Nephron (organoid): ENCODE results near the gene SPATA46.

Experiments used
- H3K27ac Mint-ChIP-seq, 3 experiments: 2 replicates each; pipeline ENCODE4 v1.8.0; 2020; ENCODE audit warnings: mixed read lengths in 3 of 3, mild to moderate bottlenecking in 2 of 3, moderate library complexity in 1 of 3
- H3K27me3 Mint-ChIP-seq: 2 replicates; pipeline ENCODE4 v1.8.0; 2021; ENCODE audit warnings: low read depth, mild to moderate bottlenecking, moderate library complexity, mixed read lengths
- H3K36me3 Mint-ChIP-seq: 2 replicates; pipeline ENCODE4 v1.8.0; 2020; ENCODE audit warnings: low read depth, mixed read lengths
- H3K4me1 Mint-ChIP-seq: 2 replicates; pipeline ENCODE4 v1.8.0; 2020; ENCODE audit warnings: mixed read lengths
- H3K4me3 Mint-ChIP-seq, 3 experiments: 2 replicates each; pipeline ENCODE4 v1.8.0; 2020; ENCODE audit warnings: mild to moderate bottlenecking in 3 of 3, mixed read lengths in 3 of 3, moderate library complexity in 2 of 3
- H3K9me3 Mint-ChIP-seq: 2 replicates; pipeline ENCODE4 v1.8.0; 2020; ENCODE audit warnings: mixed read lengths
- TF ChIP-seq, protein P1 (sequence below), 3 experiments: fragments of 200-600 bp; sonication (generic); IDR thresholded peaks; one replicate each; pipeline ENCODE4 v1.5.0; 2021; ENCODE audit warnings: antibody characterized with exemption in 3 of 3; ENCODE audit not compliant: unreplicated experiment in 3 of 3

SPATA46 gene

DNA sequence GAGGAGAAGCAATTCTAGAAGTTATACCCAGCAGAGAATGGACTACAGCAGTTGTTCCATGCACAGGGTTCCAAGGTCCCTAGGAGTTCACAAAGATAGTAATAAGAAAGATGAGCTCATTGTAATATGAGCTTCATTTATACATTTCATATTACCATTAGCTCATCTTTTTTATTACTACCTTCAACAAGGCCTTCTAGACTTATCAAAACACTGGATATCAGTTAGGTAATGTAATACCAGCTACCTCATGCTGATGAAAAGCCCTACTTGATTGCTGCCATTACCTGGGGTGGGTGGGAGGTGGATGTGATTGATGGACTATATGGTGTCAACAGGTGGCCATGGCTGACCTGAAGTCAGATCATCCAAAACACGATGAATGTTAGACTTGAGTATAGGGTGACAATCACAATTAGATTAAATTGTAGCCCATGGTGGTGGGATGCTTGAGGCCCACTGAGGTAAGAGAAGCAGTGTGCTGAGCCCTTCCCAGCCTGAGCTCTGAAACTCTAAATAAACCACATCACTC, 34.1 kb downstream of the SPATA46 start:
- TF ChIP-seq, protein P1, sequence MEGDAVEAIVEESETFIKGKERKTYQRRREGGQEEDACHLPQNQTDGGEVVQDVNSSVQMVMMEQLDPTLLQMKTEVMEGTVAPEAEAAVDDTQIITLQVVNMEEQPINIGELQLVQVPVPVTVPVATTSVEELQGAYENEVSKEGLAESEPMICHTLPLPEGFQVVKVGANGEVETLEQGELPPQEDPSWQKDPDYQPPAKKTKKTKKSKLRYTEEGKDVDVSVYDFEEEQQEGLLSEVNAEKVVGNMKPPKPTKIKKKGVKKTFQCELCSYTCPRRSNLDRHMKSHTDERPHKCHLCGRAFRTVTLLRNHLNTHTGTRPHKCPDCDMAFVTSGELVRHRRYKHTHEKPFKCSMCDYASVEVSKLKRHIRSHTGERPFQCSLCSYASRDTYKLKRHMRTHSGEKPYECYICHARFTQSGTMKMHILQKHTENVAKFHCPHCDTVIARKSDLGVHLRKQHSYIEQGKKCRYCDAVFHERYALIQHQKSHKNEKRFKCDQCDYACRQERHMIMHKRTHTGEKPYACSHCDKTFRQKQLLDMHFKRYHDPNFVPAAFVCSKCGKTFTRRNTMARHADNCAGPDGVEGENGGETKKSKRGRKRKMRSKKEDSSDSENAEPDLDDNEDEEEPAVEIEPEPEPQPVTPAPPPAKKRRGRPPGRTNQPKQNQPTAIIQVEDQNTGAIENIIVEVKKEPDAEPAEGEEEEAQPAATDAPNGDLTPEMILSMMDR (IDR thresholded peaks at IDR 0.05; ENCODE audit: unreplicated experiment in 3 of 3), result no peak
- Mint-ChIP-seq H3K9me3 (no peaks in the 10 kb centered on the region), H3K4me3 (no peak overlapping the region), H3K27ac (no peak overlapping the region), H3K36me3 (peaks cover 10% of the 10 kb centered on the region), H3K4me1 (no peaks in the 10 kb centered on the region), H3K27me3 (no peaks in the 10 kb centered on the region)

DNA sequence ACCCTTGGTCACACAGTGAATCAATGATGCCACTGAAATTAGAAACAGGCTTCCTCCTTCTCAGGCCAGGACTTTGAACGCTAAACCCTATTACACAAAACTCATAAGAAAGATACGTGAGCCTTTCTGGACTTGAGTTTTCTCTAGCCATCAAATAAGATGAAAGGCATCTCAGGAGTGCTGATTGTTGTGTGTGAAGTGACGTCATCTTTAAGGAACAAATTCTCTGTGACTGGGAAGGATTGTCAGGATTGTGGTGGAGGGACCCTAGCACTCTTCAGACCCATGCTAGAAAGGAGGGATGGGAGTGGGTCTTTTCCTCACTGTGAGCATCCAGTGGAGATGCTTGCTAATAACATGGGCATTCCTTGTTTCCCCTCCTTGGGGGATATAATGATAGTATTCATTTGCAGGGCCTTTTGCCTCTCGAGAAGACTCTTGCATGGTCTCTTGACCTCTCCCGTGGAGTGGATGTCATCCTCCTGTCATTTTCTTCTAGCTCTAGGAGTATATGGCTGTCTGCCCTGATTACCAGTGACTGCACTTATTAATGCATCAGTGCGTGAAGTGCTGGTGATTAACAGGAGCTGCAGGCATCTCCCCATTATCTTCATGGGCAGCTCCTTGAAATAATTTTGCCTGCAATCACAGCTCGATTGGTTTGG, 39.9 kb downstream of the SPATA46 start:
- H3K36me3 Mint-ChIP-seq, result no peaks in the 10 kb centered on the region
- peaks cover 12% of the 10 kb centered on the region for H3K4me1 Mint-ChIP-seq
- H3K4me3 Mint-ChIP-seq, result no peak overlapping the region
- no peaks in the 10 kb centered on the region for H3K27me3 Mint-ChIP-seq
- H3K9me3 Mint-ChIP-seq, result no peaks in the 10 kb centered on the region
- no peak overlapping the region for H3K27ac Mint-ChIP-seq
- TF ChIP-seq, protein P1 (IDR thresholded peaks at IDR 0.05; ENCODE audit: unreplicated experiment in 3 of 3), result no peak

DNA sequence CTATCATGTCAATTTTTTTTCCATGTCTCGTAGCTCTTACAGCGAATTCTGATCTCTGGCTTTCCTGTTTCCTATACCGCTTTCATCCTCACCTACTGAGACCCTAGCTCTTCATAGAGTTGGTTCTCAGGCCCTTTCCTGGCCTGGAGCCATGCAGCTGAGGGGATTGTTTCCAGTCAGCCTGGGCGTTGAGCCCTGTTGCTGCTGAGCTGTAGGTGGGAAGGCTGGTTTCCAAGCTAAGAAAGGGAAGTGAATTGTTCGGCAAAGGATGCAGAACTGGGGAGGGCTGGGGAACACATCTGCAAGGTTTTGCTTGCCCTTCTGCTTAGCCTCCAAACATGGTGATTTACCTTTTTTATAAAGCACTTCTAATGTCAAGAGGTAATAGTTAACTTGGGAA, 41.5 kb downstream of the SPATA46 start:
- Mint-ChIP-seq H3K9me3 (no peaks in the 10 kb centered on the region), H3K4me1 (peaks cover 18% of the 10 kb centered on the region), H3K36me3 (no peaks in the 10 kb centered on the region), H3K27ac (peak overlapping the region in 2 of 3 experiments; percentile 24 to 31), H3K4me3 (no peak overlapping the region), H3K27me3 (no peaks in the 10 kb centered on the region)
- TF ChIP-seq, protein P1 (IDR thresholded peaks at IDR 0.05; ENCODE audit: unreplicated experiment in 3 of 3), result no peak

DNA sequence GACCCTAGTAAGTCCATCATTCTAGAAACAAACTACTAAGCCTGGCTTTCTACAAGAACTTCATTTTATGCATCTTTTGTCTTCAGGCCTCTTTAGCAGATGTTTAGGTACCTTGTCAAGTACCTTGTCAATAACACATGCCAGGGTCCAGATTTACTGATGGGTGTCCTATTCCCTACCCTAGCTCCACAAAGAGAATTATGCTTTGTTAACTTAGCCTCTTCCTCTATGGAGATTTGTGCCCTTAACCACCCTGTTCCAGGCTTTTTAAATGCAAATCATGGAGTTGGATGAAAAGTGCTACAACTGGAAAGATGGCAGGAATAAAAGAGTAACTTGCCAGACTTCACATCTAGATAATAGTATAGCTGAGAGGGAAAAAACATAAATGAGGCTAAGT, 42.7 kb downstream of the SPATA46 start:
- TF ChIP-seq, protein P1 (IDR thresholded peaks at IDR 0.05; ENCODE audit: unreplicated experiment in 3 of 3), result no peak

DNA sequence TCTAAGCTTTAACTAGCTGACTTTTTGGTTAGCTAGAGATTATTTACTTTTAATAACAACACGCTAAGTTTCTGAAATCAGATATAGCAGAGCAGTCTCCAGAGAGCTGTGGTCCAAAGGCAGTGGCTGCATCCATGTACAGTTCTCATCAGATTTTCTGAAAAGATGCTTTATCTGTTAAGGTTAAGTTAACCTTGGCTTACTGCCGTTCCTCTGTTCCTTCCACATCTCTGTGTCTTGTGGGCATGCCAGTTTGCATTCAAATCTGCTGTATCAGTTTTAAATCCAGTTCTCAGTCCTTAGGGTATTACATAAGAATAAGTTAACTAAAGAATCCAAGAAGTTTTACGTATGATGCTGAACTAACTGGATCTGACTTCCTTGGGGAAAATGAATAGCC, 46.8 kb downstream of the SPATA46 start:
- Mint-ChIP-seq H3K27ac (peak overlapping the region in 1 of 3 experiments; percentile 31), H3K27me3 (no peaks in the 10 kb centered on the region), H3K4me3 (no peak overlapping the region), H3K36me3 (no peaks in the 10 kb centered on the region), H3K4me1 (peaks cover 30% of the 10 kb centered on the region), H3K9me3 (no peaks in the 10 kb centered on the region)
- TF ChIP-seq, protein P1 (IDR thresholded peaks at IDR 0.05; ENCODE audit: unreplicated experiment in 3 of 3), result no peak

More for the DNA sequence above, 42.7 kb downstream of the SPATA46 start:
- no peaks in the 10 kb centered on the region for H3K9me3 Mint-ChIP-seq
- H3K4me1 Mint-ChIP-seq, result peaks cover 21% of the 10 kb centered on the region
- H3K36me3 Mint-ChIP-seq, result no peaks in the 10 kb centered on the region
- no peak overlapping the region for H3K4me3 Mint-ChIP-seq
- no peaks in the 10 kb centered on the region for H3K27me3 Mint-ChIP-seq
- H3K27ac Mint-ChIP-seq, result no peak overlapping the region

DNA sequence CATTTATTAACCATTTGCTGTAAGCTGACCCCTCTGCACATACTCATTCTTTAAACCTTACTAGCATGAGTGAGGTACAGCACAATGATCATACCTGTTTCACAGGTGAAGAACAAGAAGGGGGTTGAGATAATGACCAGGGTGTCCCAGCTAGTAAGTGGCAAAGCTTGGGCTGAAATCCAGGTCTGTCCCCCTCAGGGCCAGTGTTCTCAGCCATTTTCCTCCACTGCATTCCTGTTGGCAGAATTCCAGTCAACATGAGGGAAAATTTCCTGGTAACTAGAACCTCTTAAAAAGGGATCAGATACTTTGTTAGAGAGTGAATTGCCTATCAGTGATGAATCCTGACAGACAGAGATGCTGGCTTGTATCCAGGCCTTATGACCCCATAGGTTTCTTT, 48.1 kb downstream of the SPATA46 start:
- TF ChIP-seq, protein P1 (IDR thresholded peaks at IDR 0.05; ENCODE audit: unreplicated experiment in 3 of 3), result no peak
- H3K27ac Mint-ChIP-seq, result no peak overlapping the region
- H3K36me3 Mint-ChIP-seq, result no peaks in the 10 kb centered on the region
- H3K4me1 Mint-ChIP-seq, result peaks cover 38% of the 10 kb centered on the region
- H3K27me3 Mint-ChIP-seq, result no peaks in the 10 kb centered on the region
- no peaks in the 10 kb centered on the region for H3K9me3 Mint-ChIP-seq
- H3K4me3 Mint-ChIP-seq, result no peak overlapping the region
